H1 (cell line): ENCODE measurements around the gene SLC37A1. TPM values are rescaled to one million over a fixed set of nuclear protein-coding genes. Genes with fewer than 3 reads are reported as not detected.

ENCODE experiments used
- CTCF ChIA-PET: fragments of 300-600 bp; sonication (Branson Sonifier 250); formaldehyde crosslinking; loops from one replicate; lab custom pipeline; 2021; ENCODE audit not compliant: partially characterized antibody; lab: Charles Lee
- POLR2A ChIA-PET: fragments of 300-600 bp; sonication (Branson Sonifier 250); formaldehyde crosslinking; loops from one replicate; lab custom pipeline; 2021; ENCODE audit warnings: inconsistent platforms; ENCODE audit not compliant: partially characterized antibody; lab: Charles Lee
- DNase-seq, 2 experiments: peaks; one replicate each; pipeline versions ENCODE4 v3.0.0 to v3.0.0-alpha.2; 2010 to 2022; ENCODE audit warnings: low spot score in 2 of 2, low read depth in 1 of 2, mixed read lengths in 1 of 2
- FAIRE-seq: peaks from 2 replicates; lab custom pipeline; 2011; peaks lifted over from hg19 to GRCh38; lab: Jason Lieb, UNC
- H2AFZ ChIP-seq: 2 replicates; pipeline ENCODE4 v1.8.1; 2012; ENCODE audit warnings: low read length, inconsistent platforms
- H2AK5ac ChIP-seq: 2 replicates; pipeline ENCODE4 v1.6.1; 2013; ENCODE audit warnings: low read depth, low read length
- H2BK120ac ChIP-seq: replicated peaks from 2 replicates; pipeline ENCODE3; 2013; ENCODE audit warnings: low read depth, low read length, inconsistent platforms
- H2BK12ac ChIP-seq: 2 replicates; pipeline ENCODE4 v1.6.1; 2013; ENCODE audit warnings: low read depth, low read length
- H2BK15ac ChIP-seq: 2 replicates; pipeline ENCODE4 v1.6.1; 2013; ENCODE audit warnings: low read length
- H2BK20ac ChIP-seq: 2 replicates; pipeline ENCODE4 v1.6.1; 2013; ENCODE audit warnings: low read length
- H2BK5ac ChIP-seq: 2 replicates; pipeline ENCODE4 v1.6.1; 2013; ENCODE audit warnings: low read depth, low read length
- H3K14ac ChIP-seq: 2 replicates; pipeline ENCODE4 v1.6.1; 2013; ENCODE audit warnings: inconsistent platforms; ENCODE audit not compliant: insufficient read length
- H3K18ac ChIP-seq: 2 replicates; pipeline ENCODE4 v1.6.1; 2013; ENCODE audit warnings: low read length; ENCODE audit errors: extremely low read depth
- H3K23ac ChIP-seq: 2 replicates; pipeline ENCODE4 v1.6.1; 2013; ENCODE audit warnings: inconsistent platforms; ENCODE audit not compliant: insufficient read length
- H3K23me2 ChIP-seq: 2 replicates; pipeline ENCODE4 v1.6.1; 2013; ENCODE audit warnings: low read depth, low read length
- H3K27ac ChIP-seq: 2 replicates; pipeline ENCODE4 v1.6.1; 2011; ENCODE audit warnings: low read depth, low read length, inconsistent platforms
- H3K27me3 ChIP-seq, 4 experiments: replicated peaks in 1 of 4; 1 replicate in 1 of 4; 2 replicates in 3 of 4; pipeline versions ENCODE4 v1.6.1 to v1.8.1; 2011 to 2013; ENCODE audit warnings: low read length in 3 of 4, mild to moderate bottlenecking in 3 of 4, inconsistent platforms in 2 of 4, mixed read lengths in 2 of 4, moderate library complexity in 1 of 4; ENCODE audit not compliant: control insufficient read depth in 3 of 4, insufficient read depth in 3 of 4; ENCODE audit errors: extremely low read depth in 1 of 4
- H3K36me3 ChIP-seq, 4 experiments: 2 replicates each; pipeline versions ENCODE4 v1.6.1 to v1.8.1; 2011 to 2013; ENCODE audit warnings: mild to moderate bottlenecking in 4 of 4, low read length in 3 of 4, moderate library complexity in 2 of 4, control low read depth in 1 of 4, inconsistent platforms in 1 of 4; ENCODE audit not compliant: insufficient read depth in 4 of 4, control insufficient read depth in 2 of 4
- H3K4ac ChIP-seq: replicated peaks from 2 replicates; pipeline ENCODE3; 2013; ENCODE audit warnings: low read length, low read depth, mixed read lengths, inconsistent platforms; ENCODE audit not compliant: insufficient read length
- H3K4me1 ChIP-seq, 4 experiments: replicated peaks in 1 of 4; 1 replicate in 1 of 4; 2 replicates in 3 of 4; pipeline versions ENCODE4 v1.6.1 to v1.8.1; 2011 to 2013; ENCODE audit warnings: low read length in 3 of 4, inconsistent platforms in 2 of 4, mixed read lengths in 1 of 4; ENCODE audit not compliant: insufficient read depth in 4 of 4, control insufficient read depth in 3 of 4
- H3K4me2 ChIP-seq, 2 experiments: 2 replicates each; pipeline versions ENCODE4 v1.6.1 to v1.8.1; 2011 to 2013; ENCODE audit warnings: low read depth in 2 of 2, low read length in 2 of 2, control low read depth in 1 of 2, inconsistent platforms in 1 of 2, mild to moderate bottlenecking in 1 of 2; ENCODE audit not compliant: insufficient read depth in 1 of 2
- H3K4me3 ChIP-seq, 4 experiments: fragments of 200-600, 300-600 bp in 1 of 4; sonication (generic), shearing (Covaris generic), sonication (Bioruptor Twin) in 1 of 4; 2 replicates each; pipeline versions ENCODE4 v1.5.1 to v1.8.1; 2011 to 2016; ENCODE audit warnings: low read length in 4 of 4, low read depth in 3 of 4, control low read depth in 2 of 4, inconsistent platforms in 2 of 4, mild to moderate bottlenecking in 2 of 4, mixed read lengths in 1 of 4, moderate library complexity in 1 of 4; ENCODE audit not compliant: insufficient read depth in 2 of 4; ENCODE audit errors: extremely low read depth in 1 of 4
- H3K56ac ChIP-seq: replicated peaks from 2 replicates; pipeline ENCODE3; 2013; ENCODE audit warnings: low read depth, mild to moderate bottlenecking, mixed read lengths, low read length, inconsistent platforms; ENCODE audit not compliant: insufficient read length
- H3K79me1 ChIP-seq: 2 replicates; pipeline ENCODE4 v1.6.1; 2013; ENCODE audit warnings: low read depth, low read length, control low read depth
- H3K79me2 ChIP-seq, 2 experiments: 2 replicates each; pipeline versions ENCODE4 v1.6.1 to v1.8.1; 2012 to 2013; ENCODE audit warnings: low read length in 2 of 2, mild to moderate bottlenecking in 2 of 2, inconsistent platforms in 1 of 2; ENCODE audit not compliant: insufficient read depth in 2 of 2, control insufficient read depth in 1 of 2
- H3K9ac ChIP-seq, 4 experiments: replicated peaks in 1 of 4; 1 replicate in 1 of 4; 2 replicates in 3 of 4; pipeline versions ENCODE4 v1.6.1 to v1.8.1; 2011 to 2013; ENCODE audit warnings: low read depth in 3 of 4, low read length in 3 of 4, control low read depth in 2 of 4, mild to moderate bottlenecking in 2 of 4, moderate library complexity in 2 of 4, inconsistent platforms in 1 of 4; ENCODE audit errors: extremely low read depth in 1 of 4
- H3K9me3 ChIP-seq, 2 experiments: 2 replicates each; pipeline versions ENCODE4 v1.6.1 to v1.8.1; 2012 to 2013; ENCODE audit warnings: mild to moderate bottlenecking in 2 of 2, moderate library complexity in 2 of 2, control low read depth in 1 of 2, inconsistent platforms in 1 of 2, low read depth in 1 of 2, low read length in 1 of 2, mixed read lengths in 1 of 2; ENCODE audit not compliant: insufficient read depth in 2 of 2
- H4K20me1 ChIP-seq, 2 experiments: replicated peaks in 1 of 2; 2 replicates each; pipeline versions ENCODE3 to v1.8.1; 2011 to 2013; ENCODE audit warnings: inconsistent platforms in 2 of 2, low read length in 2 of 2, mild to moderate bottlenecking in 1 of 2; ENCODE audit not compliant: insufficient read depth in 2 of 2, control insufficient read depth in 1 of 2
- H4K5ac ChIP-seq: 2 replicates; pipeline ENCODE4 v1.6.1; 2013; ENCODE audit warnings: low read length, low read depth, mixed read lengths, inconsistent platforms; ENCODE audit not compliant: insufficient read length
- H4K8ac ChIP-seq: 2 replicates; pipeline ENCODE4 v1.8.0; 2013; ENCODE audit warnings: mild to moderate bottlenecking, moderate library complexity, low read length, inconsistent platforms; ENCODE audit not compliant: insufficient read depth; ENCODE audit errors: extremely low read depth
- H4K91ac ChIP-seq: replicated peaks from 2 replicates; pipeline ENCODE3; 2013; ENCODE audit warnings: low read length, mixed read lengths, inconsistent platforms; ENCODE audit not compliant: insufficient read length
- BRCA1 ChIP-seq: IDR thresholded peaks from 2 replicates; pipeline ENCODE4 v1.6.1; 2012; ENCODE audit warnings: low read depth, low read length, improper control_type of control experiment
- EGR1 ChIP-seq: IDR thresholded peaks from 2 replicates; pipeline ENCODE4 v1.6.1; 2011; ENCODE audit warnings: low read depth, low read length, borderline replicate concordance
- GTF2F1 ChIP-seq: IDR thresholded peaks from 2 replicates; pipeline ENCODE4 v1.6.1; 2012; ENCODE audit warnings: low read depth, low read length, improper control_type of control experiment, borderline replicate concordance
- KDM1A ChIP-seq: fragments of 200-600, 300-600 bp; sonication (generic); IDR thresholded peaks from 2 replicates; pipeline ENCODE4 v1.7.1; 2016; ENCODE audit warnings: mild to moderate bottlenecking, low read length, borderline replicate concordance
- KDM5A ChIP-seq: fragments of 200-600 bp; IDR thresholded peaks from 2 replicates; pipeline ENCODE4 v1.7.1; 2012; ENCODE audit warnings: mild to moderate bottlenecking, low read length, inconsistent platforms, mixed read lengths
- NANOG ChIP-seq: IDR thresholded peaks from 2 replicates; pipeline ENCODE4 v1.6.1; 2011; ENCODE audit warnings: low read length, low read depth, mild to moderate bottlenecking, inconsistent platforms; ENCODE audit not compliant: insufficient read depth, poor library complexity, severe bottlenecking
- RNF2 ChIP-seq: fragments of 200-900, 300-1000 bp; sonication (generic); IDR thresholded peaks from 2 replicates; pipeline ENCODE4 v1.7.1; 2016; ENCODE audit warnings: borderline replicate concordance, low read depth, mild to moderate bottlenecking, antibody characterized with exemption, low read length; ENCODE audit not compliant: poor library complexity, severe bottlenecking; ENCODE audit errors: missing control alignments
- SRF ChIP-seq: IDR thresholded peaks from 2 replicates; pipeline ENCODE4 v1.6.1; 2011; ENCODE audit warnings: mild to moderate bottlenecking, low read depth, low read length, moderate library complexity
- SUZ12 ChIP-seq: fragments of 200-600 bp; sonication (generic); IDR thresholded peaks from 2 replicates; pipeline ENCODE4 v1.6.1; 2012; ENCODE audit warnings: mild to moderate bottlenecking, inconsistent platforms, low read length, moderate library complexity, mixed read lengths
- TBP ChIP-seq: IDR thresholded peaks from 2 replicates; pipeline ENCODE4 v1.6.1; 2011; ENCODE audit warnings: low read depth, low read length, improper control_type of control experiment
- WGBS, 2 experiments: shearing (Covaris generic) in 1 of 2; methylation state at CpG; one replicate each; pipeline versions ENCODE4 v1.1.6 to v1.1.7; 2013 to 2015; ENCODE audit warnings: low lambda C conversion rate in 2 of 2, mixed read lengths in 2 of 2, inconsistent platforms in 1 of 2, low coverage in 1 of 2, missing lambda C conversion rate in 1 of 2; ENCODE audit not compliant: insufficient replicate concordance in 2 of 2, insufficient coverage in 1 of 2, insufficient read length in 1 of 2; ENCODE audit errors: extremely low coverage in 1 of 2, missing lambda C conversion rate in 1 of 2; 5-methylcytosine and 5-hydroxymethylcytosine counted together
- polyA plus RNA-seq, 7 experiments: library from polyadenylated mRNA; depleted of rRNA in 3 of 7; stranded (reverse) in 5 of 7; unstranded in 2 of 7; fragments of >200 nt in 5 of 7; fragments of 200-250 nt in 2 of 7; gene quantifications; 1 replicate in 5 of 7; 2 replicates in 1 of 7; 4 replicates in 1 of 7; pipeline versions ENCODE4 v1.2.1 to v1.2.3, GENCODE V29; 2011 to 2013; ENCODE audit warnings: missing spikeins in 2 of 7, mixed read lengths in 2 of 7
- total RNA-seq: library from RNA; stranded (reverse); fragmentation: NEBNext Ultra II Directional; extraction: Animal tissue kit (Norgen Biotek cat#: 25700); gene quantifications from 2 replicates; pipeline ENCODE4 v1.2.1, GENCODE V29; 2021
- TF ChIP-seq, protein P1 (sequence below): IDR thresholded peaks from 2 replicates; pipeline ENCODE4 v1.6.1; 2012; ENCODE audit warnings: inconsistent platforms

The SLC37A1 gene
- total and polyA plus RNA-seq, 2 of the 8 experiments (the other 6 are each of a cell fraction or from before 2014, with no cell fraction given): 15.6 to 30.9 TPM

DNA sequence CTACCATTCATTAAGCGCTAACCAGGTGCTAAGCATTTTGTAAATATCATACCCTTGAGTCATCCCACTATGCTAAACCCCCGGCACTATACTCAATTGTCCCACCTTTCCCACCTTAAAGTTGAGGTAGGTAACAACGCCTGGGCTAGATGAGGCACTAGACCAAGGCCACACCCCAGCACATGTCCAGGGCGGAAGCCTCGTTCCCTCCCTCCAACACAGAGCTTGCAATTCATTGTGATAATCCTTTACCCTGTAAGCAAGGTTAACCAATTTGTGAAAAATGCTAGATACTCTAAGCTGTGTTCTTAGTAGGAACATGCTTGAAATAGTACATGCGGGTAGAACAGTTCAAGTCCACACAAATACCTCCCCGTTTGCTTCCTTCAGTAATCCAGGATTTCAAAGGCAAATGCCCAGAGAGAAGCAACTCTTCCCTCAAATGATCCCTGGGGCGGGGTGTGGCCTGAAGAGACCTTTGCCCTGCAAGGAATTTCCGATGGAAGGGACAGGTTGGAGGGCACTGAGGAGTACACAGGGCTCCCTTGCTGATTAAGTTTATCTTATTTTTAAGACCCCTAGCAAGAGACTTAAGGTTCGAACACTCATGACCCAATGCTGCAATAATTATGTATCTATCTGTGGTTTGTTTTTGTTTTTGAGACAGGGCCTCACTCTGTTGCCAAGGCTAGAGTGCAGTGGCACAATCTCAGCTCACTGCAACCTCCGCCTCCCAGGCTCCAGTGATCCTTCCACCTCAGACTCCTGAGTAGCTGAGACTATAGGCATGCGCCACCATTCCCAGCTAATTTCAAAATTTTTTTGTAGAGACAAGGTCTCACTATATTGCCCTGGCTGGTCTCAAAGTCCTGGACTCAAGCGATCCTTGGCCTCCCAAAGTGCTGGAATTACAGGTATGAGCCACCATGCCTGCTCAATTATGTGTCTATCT is 20.3 kb upstream of the SLC37A1 start:
- ChIA-PET CTCF (interaction anchor here (1.2 to 2.2 kb wide), 3 partner anchors 26 to 99 kb away, joined by 3 to 7 read pairs (median 4); no protein-coding TSS in a partner anchor), POLR2A (interaction anchor here (1.3 kb wide), 1 partner anchor 37 kb away, joined by 3 read pairs; no protein-coding TSS in a partner anchor)
- no peak overlapping the region for H3K14ac ChIP-seq
- H3K27me3 ChIP-seq: peaks cover 0 to 5% (median 4%) of the 10 kb centered on the region in 4 experiments; a peak in 1 of 7 replicates
- no peak overlapping the region for H2BK12ac ChIP-seq
- H3K56ac ChIP-seq: no peak overlapping the region
- H4K20me1 ChIP-seq: no peaks in the 10 kb centered on the region
- no peak overlapping the region for H3K23ac ChIP-seq
- no peak overlapping the region for H3K18ac ChIP-seq
- no peaks in the 10 kb centered on the region for H3K79me2 ChIP-seq
- no peaks in the 10 kb centered on the region for H3K9me3 ChIP-seq
- H2BK20ac ChIP-seq: no peak overlapping the region
- no peak overlapping the region for H2BK120ac ChIP-seq
- H4K5ac ChIP-seq: no peak overlapping the region
- DNase-seq (no peak), FAIRE-seq (no peak)
- H3K9ac ChIP-seq: no peak overlapping the region
- peaks cover 14% of the 10 kb centered on the region for H3K23me2 ChIP-seq
- H2BK5ac ChIP-seq: no peak overlapping the region
- H3K79me1 ChIP-seq: no peaks in the 10 kb centered on the region
- H3K4ac ChIP-seq: no peak overlapping the region
- WGBS, 2 experiments: 81% methylated on average over 13 of the region's 13 CpGs; no CpG with 5 or more reads in 1 of the 2 experiments
- H3K4me1 ChIP-seq: peaks cover 0 to 7% (median 2%) of the 10 kb centered on the region in 4 experiments; a peak in 4 of 7 replicates
- H4K8ac ChIP-seq: no peak overlapping the region; the same call in 1 of the 2 replicates
- H3K27ac ChIP-seq: no peak overlapping the region
- H3K4me3 ChIP-seq: no peak overlapping the region
- no peaks in the 10 kb centered on the region for H3K36me3 ChIP-seq
- H3K4me2 ChIP-seq: no peak overlapping the region
- H2AK5ac ChIP-seq: no peak overlapping the region
- H2BK15ac ChIP-seq: no peak overlapping the region
- no peak overlapping the region for H4K91ac ChIP-seq
- no peak overlapping the region for H2AFZ ChIP-seq
- TF ChIP-seq TBP (no peak), RNF2 (no peak), SUZ12 (no peak), KDM5A (no peak), NANOG (no peak), BRCA1 (no peak), EGR1 (no peak), KDM1A (no peak), SRF (no peak), GTF2F1 (no peak)
- TF ChIP-seq, protein P1, sequence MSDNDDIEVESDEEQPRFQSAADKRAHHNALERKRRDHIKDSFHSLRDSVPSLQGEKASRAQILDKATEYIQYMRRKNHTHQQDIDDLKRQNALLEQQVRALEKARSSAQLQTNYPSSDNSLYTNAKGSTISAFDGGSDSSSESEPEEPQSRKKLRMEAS: no peak
